Neuron (in vitro differentiated cells): Measurements from ENCODE around the gene OBSL1.

Experiments used
- H2AFZ ChIP-seq: one replicate; pipeline ENCODE4 v1.6.1; 2013; ENCODE audit warnings: low read depth, mild to moderate bottlenecking, inconsistent platforms, low read length, moderate library complexity
- H3K27me3 ChIP-seq: one replicate; pipeline ENCODE4 v1.6.1; 2013; ENCODE audit warnings: low read length; ENCODE audit not compliant: insufficient read depth
- H3K36me3 ChIP-seq: one replicate; pipeline ENCODE4 v1.6.1; 2013; ENCODE audit warnings: low read length; ENCODE audit not compliant: insufficient read depth
- H3K4me1 ChIP-seq: one replicate; pipeline ENCODE4 v1.6.1; 2013; ENCODE audit warnings: low read length; ENCODE audit not compliant: insufficient read depth
- H3K4me3 ChIP-seq: 2 replicates; pipeline ENCODE4 v1.5.1; 2013; ENCODE audit warnings: mild to moderate bottlenecking, low read length, moderate library complexity
- H3K9me3 ChIP-seq: one replicate; pipeline ENCODE4 v1.6.1; 2013; ENCODE audit warnings: low read length

The OBSL1 gene

GRCh38 chr2:219537657-219538488, 33.5 kb downstream of the OBSL1 start:
- H3K4me3 ChIP-seq = no peak overlapping the region
- H2AFZ ChIP-seq = no peak overlapping the region
- H3K4me1 ChIP-seq = peaks cover 15% of the 10 kb centered on the region
- peaks cover 8% of the 10 kb centered on the region for H3K27me3 ChIP-seq
- H3K36me3 ChIP-seq = peaks cover 17% of the 10 kb centered on the region
- H3K9me3 ChIP-seq = no peaks in the 10 kb centered on the region

GRCh38 chr2:219536967-219537366, 34.4 kb downstream of the OBSL1 start:
- peaks cover 17% of the 10 kb centered on the region for H3K36me3 ChIP-seq
- no peaks in the 10 kb centered on the region for H3K9me3 ChIP-seq
- peaks cover 17% of the 10 kb centered on the region for H3K27me3 ChIP-seq
- H2AFZ ChIP-seq = no peak overlapping the region
- no peak overlapping the region for H3K4me3 ChIP-seq
- H3K4me1 ChIP-seq = peaks cover 10% of the 10 kb centered on the region

- no peak overlapping the region for H3K4me3 ChIP-seq
- H3K27me3 ChIP-seq = peaks cover 22% of the 10 kb centered on the region
- H3K36me3 ChIP-seq = peaks cover 16% of the 10 kb centered on the region
- no peak overlapping the region for H2AFZ ChIP-seq
- peaks cover 10% of the 10 kb centered on the region for H3K4me1 ChIP-seq
- no peaks in the 10 kb centered on the region for H3K9me3 ChIP-seq
Measured at GRCh38 chr2:219536425-219536824, 34.9 kb downstream of the OBSL1 start.

DNA sequence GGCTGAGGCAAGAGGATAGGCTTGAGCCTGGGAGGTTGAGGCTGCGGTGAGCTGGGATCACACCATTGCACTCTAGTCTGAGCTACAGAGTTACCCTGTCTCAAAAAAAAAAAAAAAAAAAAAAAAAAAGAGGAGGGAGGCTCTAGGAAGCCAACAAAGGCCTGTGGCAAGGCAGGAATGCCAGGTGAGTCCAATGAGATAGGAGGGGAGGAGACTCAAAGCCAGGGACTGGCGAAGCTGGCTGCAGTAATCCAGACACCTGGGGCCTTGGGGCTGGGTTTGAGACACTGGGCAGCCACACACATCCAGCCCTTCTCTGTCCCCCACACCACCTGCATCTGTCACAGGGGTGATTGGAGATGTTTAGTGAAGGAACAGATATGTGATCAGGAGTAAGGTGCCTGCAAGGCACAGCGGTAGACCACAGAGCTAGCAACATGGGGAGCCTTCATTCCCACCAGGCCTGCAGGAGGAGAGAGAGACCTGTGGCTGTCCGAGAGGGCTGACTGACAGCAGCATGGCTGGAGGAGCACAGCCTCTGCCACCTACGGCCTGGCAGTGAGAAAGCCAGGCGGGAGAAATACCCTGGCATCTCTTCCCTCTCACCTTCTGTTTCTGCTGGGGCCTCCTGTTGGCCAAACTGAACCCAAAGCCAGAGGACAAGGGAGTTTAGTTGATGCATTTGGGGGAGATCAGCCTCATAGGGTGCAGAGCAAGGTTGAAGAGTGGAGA, 37.2 kb downstream of the OBSL1 start:
- H3K36me3 ChIP-seq = no peaks in the 10 kb centered on the region

GRCh38 chr2:219532378-219532649, 39.0 kb downstream of the OBSL1 start:
- H3K4me3 ChIP-seq = no peak overlapping the region
- H3K9me3 ChIP-seq = no peaks in the 10 kb centered on the region
- peaks cover 8% of the 10 kb centered on the region for H3K4me1 ChIP-seq
- no peaks in the 10 kb centered on the region for H3K36me3 ChIP-seq
- H3K27me3 ChIP-seq = peaks cover 35% of the 10 kb centered on the region
- no peak overlapping the region for H2AFZ ChIP-seq

More for the DNA sequence above, 37.2 kb downstream of the OBSL1 start:
- Histone ChIP-seq H3K27me3 (peaks cover 29% of the 10 kb centered on the region), H3K4me3 (no peak overlapping the region), H3K4me1 (peaks cover 15% of the 10 kb centered on the region), H3K9me3 (no peaks in the 10 kb centered on the region), H2AFZ (no peak overlapping the region)

DNA sequence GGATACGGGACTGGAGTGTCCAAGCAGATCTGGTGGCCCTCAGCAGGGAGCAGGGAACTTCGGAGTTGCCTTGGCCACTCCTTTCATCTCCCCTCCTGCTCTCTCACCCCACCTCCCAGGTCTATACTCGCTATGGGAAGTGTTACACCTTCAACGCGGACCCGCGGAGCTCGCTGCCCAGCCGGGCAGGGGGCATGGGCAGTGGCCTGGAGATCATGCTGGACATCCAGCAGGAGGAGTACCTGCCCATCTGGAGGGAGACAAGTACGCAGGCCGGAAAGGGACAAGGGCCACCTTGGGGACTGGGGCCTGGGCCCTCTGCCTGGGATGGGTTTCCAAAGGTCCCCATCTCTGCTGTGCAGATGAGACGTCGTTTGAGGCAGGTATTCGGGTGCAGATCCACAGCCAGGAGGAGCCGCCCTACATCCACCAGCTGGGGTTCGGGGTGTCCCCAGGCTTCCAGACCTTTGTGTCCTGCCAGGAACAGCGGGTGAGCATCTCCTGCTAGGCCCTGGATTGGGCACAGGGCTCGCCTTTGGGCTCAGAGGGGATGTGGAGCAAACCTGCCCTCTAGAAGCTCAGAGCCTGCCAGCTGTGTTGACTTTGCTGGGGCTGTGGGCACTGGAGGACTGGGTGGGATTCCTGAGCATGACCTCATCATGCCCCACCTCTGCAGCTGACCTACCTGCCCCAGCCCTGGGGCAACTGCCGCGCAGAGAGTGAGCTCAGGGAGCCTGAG, 39.5 kb downstream of the OBSL1 start:
- Histone ChIP-seq H3K36me3 (no peaks in the 10 kb centered on the region), H3K9me3 (no peaks in the 10 kb centered on the region), H3K4me1 (peaks cover 13% of the 10 kb centered on the region), H2AFZ (no peak overlapping the region), H3K4me3 (no peak overlapping the region), H3K27me3 (peaks cover 35% of the 10 kb centered on the region)

GRCh38 chr2:219530048-219530963, 41.0 kb downstream of the OBSL1 start:
- Histone ChIP-seq H3K9me3 (no peaks in the 10 kb centered on the region), H3K4me1 (peaks cover 28% of the 10 kb centered on the region), H3K4me3 (no peak overlapping the region), H3K27me3 (peaks cover 35% of the 10 kb centered on the region), H3K36me3 (no peaks in the 10 kb centered on the region), H2AFZ (no peak overlapping the region)

DNA sequence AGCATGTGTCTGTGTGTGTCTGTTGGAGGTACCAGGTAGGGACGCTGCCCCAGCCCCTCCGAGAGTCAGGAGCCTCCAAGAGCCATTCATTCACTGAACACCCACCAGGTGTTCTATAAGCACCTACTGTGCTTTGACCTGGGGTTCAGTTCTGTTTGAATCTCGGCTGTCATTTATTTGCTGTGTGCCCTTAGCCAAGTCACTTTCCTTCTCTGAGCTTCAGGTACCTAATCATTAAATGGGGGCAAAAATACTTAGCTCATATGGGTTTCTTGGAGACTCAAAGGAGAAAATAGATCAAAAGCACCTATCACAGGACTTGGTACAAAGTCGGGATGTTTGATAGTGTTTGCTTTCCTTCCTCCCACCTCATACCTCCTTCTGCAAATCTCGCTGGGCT, 43.9 kb downstream of the OBSL1 start:
- Histone ChIP-seq H3K9me3 (no peaks in the 10 kb centered on the region), H3K4me1 (peaks cover 36% of the 10 kb centered on the region), H3K36me3 (no peaks in the 10 kb centered on the region), H2AFZ (no peak overlapping the region), H3K27me3 (peaks cover 34% of the 10 kb centered on the region), H3K4me3 (no peak overlapping the region)

GRCh38 chr2:219527076-219527394, 44.3 kb downstream of the OBSL1 start:
- H3K4me1 ChIP-seq = peaks cover 38% of the 10 kb centered on the region
- peaks cover 30% of the 10 kb centered on the region for H3K27me3 ChIP-seq
- no peaks in the 10 kb centered on the region for H3K36me3 ChIP-seq
- no peak overlapping the region for H3K4me3 ChIP-seq
- no peak overlapping the region for H2AFZ ChIP-seq
- no peaks in the 10 kb centered on the region for H3K9me3 ChIP-seq

DNA sequence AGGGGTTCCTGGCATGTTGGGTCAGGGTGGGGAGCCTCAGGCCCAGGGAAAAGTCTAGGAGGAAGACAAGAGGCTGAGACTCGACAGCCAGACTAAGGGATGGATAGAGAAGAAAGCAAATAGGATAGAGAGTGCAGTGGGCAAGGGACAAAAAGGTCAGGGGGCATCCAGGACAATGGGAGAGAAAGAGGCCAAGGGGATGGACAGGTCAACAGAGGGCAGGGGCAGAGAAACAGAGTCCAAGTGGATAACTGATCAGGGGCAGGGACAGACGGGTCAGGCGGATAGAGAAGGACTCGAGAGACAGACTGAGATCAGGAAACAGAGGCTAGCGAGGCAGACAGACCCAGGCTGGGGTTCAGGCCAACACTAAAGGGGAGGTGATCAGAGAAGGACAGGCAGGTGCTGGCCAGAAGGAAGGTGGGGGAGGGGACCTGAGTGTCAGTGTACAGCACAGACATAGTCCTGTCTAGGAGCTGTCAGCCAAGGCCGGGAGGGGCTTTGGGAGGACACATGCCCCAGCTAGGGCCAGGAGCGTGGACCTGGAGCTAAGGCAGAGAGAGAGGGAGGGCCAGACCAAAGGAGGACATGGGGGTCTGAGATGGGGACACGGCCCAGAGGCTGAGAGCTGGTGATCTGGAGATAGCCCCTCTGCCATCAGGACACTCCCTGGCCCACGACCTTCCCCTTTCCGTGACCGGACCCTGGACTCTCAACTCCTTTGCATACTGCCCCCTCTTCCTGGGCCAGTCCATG, 44.8 kb downstream of the OBSL1 start:
- H2AFZ ChIP-seq = no peak overlapping the region
- H3K36me3 ChIP-seq = no peaks in the 10 kb centered on the region
- peaks cover 31% of the 10 kb centered on the region for H3K27me3 ChIP-seq
- H3K9me3 ChIP-seq = no peaks in the 10 kb centered on the region
- peaks cover 44% of the 10 kb centered on the region for H3K4me1 ChIP-seq
- H3K4me3 ChIP-seq = no peak overlapping the region

- no peak overlapping the region for H3K4me3 ChIP-seq
- H3K9me3 ChIP-seq = no peaks in the 10 kb centered on the region
- H3K27me3 ChIP-seq = peaks cover 31% of the 10 kb centered on the region
- no peak overlapping the region for H2AFZ ChIP-seq
- no peaks in the 10 kb centered on the region for H3K36me3 ChIP-seq
- peaks cover 50% of the 10 kb centered on the region for H3K4me1 ChIP-seq
Measured at GRCh38 chr2:219525533-219526232, 45.7 kb downstream of the OBSL1 start.

DNA sequence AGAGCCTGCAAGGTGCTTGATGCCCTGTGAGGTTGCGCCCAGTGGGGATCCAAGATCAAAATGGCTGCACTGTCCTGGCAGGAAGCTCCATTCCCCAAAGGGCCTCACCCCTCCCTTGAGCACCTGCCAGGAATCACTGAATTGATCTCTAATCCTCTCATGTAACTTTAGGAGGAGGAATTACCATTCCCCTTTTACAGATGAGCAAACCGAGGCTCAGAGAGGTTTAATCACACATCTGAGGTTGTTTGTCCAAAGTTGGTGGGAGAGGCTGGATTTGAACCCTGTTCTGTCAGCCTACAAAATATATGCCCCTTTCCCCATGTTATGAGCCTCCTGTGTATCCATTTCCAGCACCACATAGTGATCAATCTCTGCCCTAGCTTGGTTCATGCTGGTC, 46.5 kb downstream of the OBSL1 start:
- H3K27me3 ChIP-seq = peaks cover 38% of the 10 kb centered on the region
- no peak overlapping the region for H3K4me3 ChIP-seq
- peaks cover 51% of the 10 kb centered on the region for H3K4me1 ChIP-seq
- no peaks in the 10 kb centered on the region for H3K36me3 ChIP-seq
- H3K9me3 ChIP-seq = no peaks in the 10 kb centered on the region
- H2AFZ ChIP-seq = no peak overlapping the region
